ENCODE measurements around the gene CAT. TPM values are rescaled to one million over a fixed set of nuclear protein-coding genes. Genes with fewer than 3 reads are reported as not detected.

Gene CAT
- total RNA-seq, 5 donors from 2014 or later (not counting 1 experiment from before 2014, with no cell fraction given) = 26.2 to 43.5 (median 37.6) TPM

DNA sequence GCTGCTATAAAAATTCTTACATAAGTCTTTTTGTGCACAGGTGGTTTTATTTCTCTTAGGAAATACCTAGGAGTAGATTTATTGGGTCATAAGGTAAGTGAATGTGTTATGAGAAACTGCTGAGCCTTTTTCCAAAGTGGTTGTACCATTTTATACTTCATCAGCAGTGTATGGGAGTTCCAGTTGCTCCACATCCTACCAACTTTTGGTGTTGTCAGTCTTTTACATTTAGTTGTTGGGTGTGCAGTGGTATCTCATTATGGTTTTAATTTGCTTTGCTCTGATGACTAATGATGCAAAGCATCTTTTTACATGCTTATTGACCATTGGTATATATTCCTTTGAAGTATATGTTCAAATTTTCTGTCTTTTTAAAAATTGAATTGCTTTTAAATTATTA lies 3.1 kb downstream of the CAT start:
- no peak for DNase-seq
- POLR2A ChIA-PET = no interaction called here
- Histone ChIP-seq H3K4me3 (ENCODE audit: control insufficient read depth in 1 of 2, extremely low read depth in 1 of 2, low read length in 1 of 2) (no peak overlapping the region), H3K36me3 (ENCODE audit: control insufficient read depth in 2 of 2, extremely low read depth in 1 of 2, insufficient read depth in 1 of 2, low read length in 1 of 2) (no peaks in the 10 kb centered on the region), H3K9me3 (no peaks in the 10 kb centered on the region), H3K4me1 (ENCODE audit: control insufficient read depth in 1 of 2, extremely low read depth in 1 of 2, insufficient read depth in 2 of 2, low read length in 2 of 2) (peaks cover 17 to 20% of the 10 kb centered on the region in 2 experiments), H3K27me3 (replicated peaks in 1 of 2; ENCODE audit: control insufficient read depth in 2 of 2, extremely low read depth in 1 of 2, insufficient read depth in 2 of 2, low read length in 1 of 2) (no peaks in the 10 kb centered on the region), H3K27ac (ENCODE audit: low read length) (no peak overlapping the region)
- no peaks in the 10 kb centered on the region for H3K27me3 Mint-ChIP-seq
- ATAC-seq (replicated peaks in 1 of 4) = no peak
- no peak overlapping the region for H3K27ac Mint-ChIP-seq
- CTCF ChIA-PET = no interaction called here
- H3K9me3 Mint-ChIP-seq = no peaks in the 10 kb centered on the region
- H3K4me1 Mint-ChIP-seq = peaks cover 50 to 70% (median 60%) of the 10 kb centered on the region in 3 donors
- peaks cover 6% of the 10 kb centered on the region for H3K36me3 Mint-ChIP-seq
- no peak overlapping the region for H3K4me3 Mint-ChIP-seq

DNA sequence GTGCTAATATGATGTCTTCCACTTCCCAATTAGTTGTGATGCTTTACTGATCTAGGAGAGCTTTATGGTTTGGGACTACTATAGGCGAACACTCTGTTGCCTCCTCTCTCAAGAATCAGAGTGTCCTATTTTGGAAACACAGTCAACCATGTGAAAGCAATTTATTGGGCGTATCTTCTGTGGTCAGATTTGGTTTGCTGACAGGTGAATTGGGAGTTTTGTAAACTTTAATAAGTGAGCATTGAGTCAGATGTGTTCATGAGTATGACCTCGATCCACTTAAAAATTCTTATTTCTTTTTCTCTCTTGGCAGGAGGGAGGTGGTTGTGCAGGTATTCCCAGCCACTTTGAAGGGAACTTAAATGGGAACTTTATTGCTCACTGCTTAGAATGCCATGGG lies 4.4 kb downstream of the CAT start:
- H3K4me3 ChIP-seq (ENCODE audit: control insufficient read depth in 1 of 2, extremely low read depth in 1 of 2, low read length in 1 of 2) = no peak overlapping the region
- POLR2A ChIA-PET = no interaction called here
- no peaks in the 10 kb centered on the region for H3K9me3 Mint-ChIP-seq
- no peaks in the 10 kb centered on the region for H3K9me3 ChIP-seq
- no CpG with 5 or more reads among the region's 3 CpGs for WGBS (ENCODE audit: insufficient coverage)
- H3K36me3 ChIP-seq (ENCODE audit: control insufficient read depth in 2 of 2, extremely low read depth in 1 of 2, insufficient read depth in 1 of 2, low read length in 1 of 2) = no peaks in the 10 kb centered on the region
- no peak for DNase-seq
- H3K4me1 ChIP-seq (ENCODE audit: control insufficient read depth in 1 of 2, extremely low read depth in 1 of 2, insufficient read depth in 2 of 2, low read length in 2 of 2) = peaks cover 21% of the 10 kb centered on the region in 2 experiments
- H3K4me1 Mint-ChIP-seq = peaks cover 55 to 82% (median 70%) of the 10 kb centered on the region in 3 donors
- H3K27me3 Mint-ChIP-seq = no peaks in the 10 kb centered on the region
- H3K27ac ChIP-seq (ENCODE audit: low read length) = no peak overlapping the region
- no peak overlapping the region for H3K27ac Mint-ChIP-seq
- CTCF ChIA-PET = no interaction called here
- no peak overlapping the region for H3K4me3 Mint-ChIP-seq
- ATAC-seq (replicated peaks in 1 of 4) = no peak
- no peaks in the 10 kb centered on the region for H3K27me3 ChIP-seq (replicated peaks in 1 of 2; ENCODE audit: control insufficient read depth in 2 of 2, extremely low read depth in 1 of 2, insufficient read depth in 2 of 2, low read length in 1 of 2)
- peaks cover 6% of the 10 kb centered on the region for H3K36me3 Mint-ChIP-seq

DNA sequence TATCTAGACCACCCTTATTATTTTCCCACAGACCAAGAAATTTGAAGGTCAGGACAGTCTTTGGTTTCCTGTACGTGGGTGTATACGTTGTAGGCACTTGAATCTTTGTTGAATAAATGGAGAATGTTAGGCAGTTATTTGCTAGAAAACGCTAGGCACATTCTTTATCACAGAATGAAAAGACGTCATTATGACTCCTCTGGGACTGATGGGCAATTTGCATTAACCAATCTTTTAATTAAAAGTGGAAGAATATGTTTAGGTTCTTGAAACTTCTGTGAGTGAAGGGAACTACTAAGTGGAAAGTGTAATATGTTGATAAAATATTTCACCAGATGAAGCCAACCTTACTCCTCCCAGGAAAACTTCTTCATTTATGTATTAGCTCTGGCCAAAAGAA lies 5.7 kb downstream of the CAT start:
- Mint-ChIP-seq H3K4me1 (peaks cover 59 to 82% (median 72%) of the 10 kb centered on the region in 3 donors), H3K27me3 (no peaks in the 10 kb centered on the region), H3K27ac (no peak overlapping the region), H3K4me3 (no peak overlapping the region), H3K9me3 (no peaks in the 10 kb centered on the region), H3K36me3 (peaks cover 6% of the 10 kb centered on the region)
- ATAC-seq (replicated peaks in 1 of 4) = no peak
- Histone ChIP-seq H3K27ac (ENCODE audit: low read length) (no peak overlapping the region), H3K27me3 (replicated peaks in 1 of 2; ENCODE audit: control insufficient read depth in 2 of 2, extremely low read depth in 1 of 2, insufficient read depth in 2 of 2, low read length in 1 of 2) (no peaks in the 10 kb centered on the region), H3K36me3 (ENCODE audit: control insufficient read depth in 2 of 2, extremely low read depth in 1 of 2, insufficient read depth in 1 of 2, low read length in 1 of 2) (no peaks in the 10 kb centered on the region), H3K9me3 (no peaks in the 10 kb centered on the region), H3K4me1 (ENCODE audit: control insufficient read depth in 1 of 2, extremely low read depth in 1 of 2, insufficient read depth in 2 of 2, low read length in 2 of 2) (peaks cover 18 to 24% of the 10 kb centered on the region in 2 experiments), H3K4me3 (ENCODE audit: control insufficient read depth in 1 of 2, extremely low read depth in 1 of 2, low read length in 1 of 2) (no peak overlapping the region)
- CTCF ChIA-PET = no interaction called here
- 60% methylated on average over 1 of the region's 4 CpGs for WGBS (ENCODE audit: insufficient coverage)
- POLR2A ChIA-PET = no interaction called here
- DNase-seq = no peak

DNA sequence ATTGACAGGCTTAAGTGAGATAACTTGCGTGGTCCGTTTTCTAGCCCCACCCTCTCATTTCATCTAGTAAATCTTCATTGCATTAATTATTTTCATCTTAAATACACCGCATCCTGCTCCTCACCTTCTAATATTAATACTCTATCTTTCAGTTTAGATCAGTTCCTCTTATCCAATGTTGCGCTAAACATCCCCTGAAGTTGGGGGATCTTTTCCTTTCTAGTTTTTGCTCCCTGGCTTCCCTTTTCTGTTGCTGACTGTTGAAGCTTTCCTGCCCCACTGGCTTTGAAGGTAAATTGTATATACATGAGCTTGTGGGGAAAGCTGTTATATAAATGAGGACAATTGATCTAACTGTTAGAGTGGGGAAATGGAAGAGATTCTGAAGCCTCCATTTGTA lies 7.2 kb downstream of the CAT start:
- H3K9me3 ChIP-seq = no peaks in the 10 kb centered on the region
- H3K27ac Mint-ChIP-seq = no peak overlapping the region
- ChIA-PET POLR2A (interaction anchor here (0.6 to 1.2 kb wide), 2 partner anchors 64 to 709 kb away, joined by 3 to 8 read pairs; no protein-coding TSS in a partner anchor), CTCF (no interaction called here)
- ATAC-seq (replicated peaks in 1 of 4) (no peak), DNase-seq (no peak)
- H3K4me3 ChIP-seq (ENCODE audit: control insufficient read depth in 1 of 2, extremely low read depth in 1 of 2, low read length in 1 of 2) = no peak overlapping the region
- no peak overlapping the region for H3K4me3 Mint-ChIP-seq
- H3K27me3 ChIP-seq (replicated peaks in 1 of 2; ENCODE audit: control insufficient read depth in 2 of 2, extremely low read depth in 1 of 2, insufficient read depth in 2 of 2, low read length in 1 of 2) = no peaks in the 10 kb centered on the region
- no peaks in the 10 kb centered on the region for H3K9me3 Mint-ChIP-seq
- H3K27ac ChIP-seq (ENCODE audit: low read length) = no peak overlapping the region
- no CpG with 5 or more reads among the region's 4 CpGs for WGBS (ENCODE audit: insufficient coverage)
- no peaks in the 10 kb centered on the region for H3K27me3 Mint-ChIP-seq
- peaks cover 18% of the 10 kb centered on the region for H3K36me3 Mint-ChIP-seq
- peaks cover 7 to 16% of the 10 kb centered on the region in 2 experiments for H3K4me1 ChIP-seq (ENCODE audit: control insufficient read depth in 1 of 2, extremely low read depth in 1 of 2, insufficient read depth in 2 of 2, low read length in 2 of 2)
- peaks cover 0 to 14% of the 10 kb centered on the region in 2 donors for H3K36me3 ChIP-seq (ENCODE audit: control insufficient read depth in 2 of 2, extremely low read depth in 1 of 2, insufficient read depth in 1 of 2, low read length in 1 of 2)
- peaks cover 47 to 70% (median 62%) of the 10 kb centered on the region in 3 donors for H3K4me1 Mint-ChIP-seq

DNA sequence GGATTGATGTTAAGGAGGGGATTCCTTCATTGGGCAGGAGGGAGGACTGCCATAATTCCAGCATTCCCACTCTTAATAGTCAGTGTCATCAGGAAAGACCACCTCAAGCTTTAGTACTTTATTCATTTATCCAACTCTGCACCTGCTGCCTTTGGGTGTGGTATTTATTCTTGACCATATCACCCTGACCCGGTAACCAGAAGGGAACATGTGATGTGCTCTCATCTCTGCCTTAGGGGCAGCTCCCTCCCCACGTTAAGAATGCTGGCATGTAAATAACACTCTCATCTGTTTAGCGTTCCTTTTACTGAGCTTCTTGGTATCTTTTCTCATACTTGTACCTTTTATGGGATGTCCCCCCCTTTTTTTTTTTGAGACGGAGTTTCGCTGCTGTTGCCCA lies 7.7 kb downstream of the CAT start:
- ChIA-PET CTCF (interaction anchor here in 1 of 2 donors (0.6 kb wide), 2 partner anchors 38 to 1343 kb away, joined by 3 to 7 read pairs; no protein-coding TSS in a partner anchor), POLR2A (interaction anchor here (0.6 to 1.2 kb wide), 2 partner anchors 65 to 710 kb away, joined by 3 to 8 read pairs; no protein-coding TSS in a partner anchor)
- peaks cover 22% of the 10 kb centered on the region for H3K36me3 Mint-ChIP-seq
- no peak overlapping the region for H3K4me3 Mint-ChIP-seq
- no peak overlapping the region for H3K27ac Mint-ChIP-seq
- Histone ChIP-seq H3K27ac (ENCODE audit: low read length) (no peak overlapping the region), H3K27me3 (replicated peaks in 1 of 2; ENCODE audit: control insufficient read depth in 2 of 2, extremely low read depth in 1 of 2, insufficient read depth in 2 of 2, low read length in 1 of 2) (no peaks in the 10 kb centered on the region), H3K9me3 (no peaks in the 10 kb centered on the region), H3K36me3 (ENCODE audit: control insufficient read depth in 2 of 2, extremely low read depth in 1 of 2, insufficient read depth in 1 of 2, low read length in 1 of 2) (peaks cover 0 to 18% of the 10 kb centered on the region in 2 donors), H3K4me3 (ENCODE audit: control insufficient read depth in 1 of 2, extremely low read depth in 1 of 2, low read length in 1 of 2) (no peak overlapping the region), H3K4me1 (ENCODE audit: control insufficient read depth in 1 of 2, extremely low read depth in 1 of 2, insufficient read depth in 2 of 2, low read length in 2 of 2) (peaks cover 7 to 15% of the 10 kb centered on the region in 2 experiments)
- H3K4me1 Mint-ChIP-seq = peaks cover 44 to 66% (median 59%) of the 10 kb centered on the region in 3 donors
- ATAC-seq (replicated peaks in 1 of 4) = no peak
- 88% methylated on average over 3 of the region's 5 CpGs for WGBS (ENCODE audit: insufficient coverage)
- H3K27me3 Mint-ChIP-seq = no peaks in the 10 kb centered on the region
- no peak for DNase-seq
- no peaks in the 10 kb centered on the region for H3K9me3 Mint-ChIP-seq

DNA sequence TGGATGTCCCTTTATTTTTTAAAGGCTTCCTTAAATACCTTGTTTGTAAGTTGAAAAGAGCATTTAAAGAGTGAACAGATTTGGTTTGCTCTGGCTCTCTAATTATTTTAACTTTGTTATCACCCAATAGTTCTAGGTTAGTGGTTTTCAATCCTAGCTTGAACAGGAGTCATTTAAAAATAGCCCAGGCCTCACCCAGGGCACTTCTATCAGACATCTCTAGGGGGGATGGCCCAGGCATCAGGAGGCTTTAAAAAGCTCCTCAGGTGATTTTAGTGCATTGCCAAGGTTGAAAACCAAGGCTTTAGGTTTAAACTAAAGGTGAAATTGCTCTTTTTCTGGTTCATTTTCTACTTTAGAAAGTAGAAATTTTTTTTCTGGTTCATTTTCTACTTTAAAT lies 8.3 kb downstream of the CAT start:
- peaks cover 0 to 22% of the 10 kb centered on the region in 2 donors for H3K36me3 ChIP-seq (ENCODE audit: control insufficient read depth in 2 of 2, extremely low read depth in 1 of 2, insufficient read depth in 1 of 2, low read length in 1 of 2)
- peaks cover 7 to 13% of the 10 kb centered on the region in 2 experiments for H3K4me1 ChIP-seq (ENCODE audit: control insufficient read depth in 1 of 2, extremely low read depth in 1 of 2, insufficient read depth in 2 of 2, low read length in 2 of 2)
- Mint-ChIP-seq H3K27ac (no peak overlapping the region), H3K4me1 (peaks cover 44 to 60% (median 57%) of the 10 kb centered on the region in 3 donors), H3K9me3 (no peaks in the 10 kb centered on the region), H3K4me3 (no peak overlapping the region), H3K36me3 (peaks cover 27% of the 10 kb centered on the region), H3K27me3 (no peaks in the 10 kb centered on the region)
- ATAC-seq (replicated peaks in 1 of 4) (no peak), DNase-seq (no peak)
- H3K27me3 ChIP-seq (replicated peaks in 1 of 2; ENCODE audit: control insufficient read depth in 2 of 2, extremely low read depth in 1 of 2, insufficient read depth in 2 of 2, low read length in 1 of 2) = no peaks in the 10 kb centered on the region
- no peak overlapping the region for H3K27ac ChIP-seq (ENCODE audit: low read length)
- H3K9me3 ChIP-seq = no peaks in the 10 kb centered on the region
- H3K4me3 ChIP-seq (ENCODE audit: control insufficient read depth in 1 of 2, extremely low read depth in 1 of 2, low read length in 1 of 2) = no peak overlapping the region
- CTCF ChIA-PET = interaction anchor here in 1 of 2 donors (0.6 kb wide), 1 partner anchor 38 kb away, joined by 3 read pairs; no protein-coding TSS in a partner anchor
- POLR2A ChIA-PET = interaction anchor here in 1 of 2 donors (1.2 kb wide), 1 partner anchor 65 kb away, joined by 3 read pairs; no protein-coding TSS in a partner anchor
